ENCODE results near the gene CACNA2D3.

GRCh38 chr3:54099381-54099780, 23.0 kb upstream of the CACNA2D3 start:
- TF ChIP-seq POLR2A (IDR thresholded peaks at IDR 0.05; ENCODE audit: low read length) (no peak), GATA1 (IDR thresholded peaks at IDR 0.05; ENCODE audit: low read depth, low read length) (no peak)
